Left ventricle myocardium inferior (tissue), 1 donor: Measurements from ENCODE around the gene BMP5. TPM values are rescaled to one million over a fixed set of nuclear protein-coding genes. Genes with fewer than 3 reads are reported as not detected.

Source experiments
- DNase-seq: peaks from one replicate; pipeline ENCODE4 v3.0.0-alpha.2; 2020
- H3K27ac ChIP-seq: fragments of 200-600 bp; replicated peaks from 2 replicates; pipeline ENCODE4 v1.8.0; 2021
- H3K27me3 ChIP-seq: fragments of 200-600 bp; 2 replicates; pipeline ENCODE4 v1.8.0; 2021; ENCODE audit warnings: low read depth
- H3K36me3 ChIP-seq: fragments of 200-600 bp; 2 replicates; pipeline ENCODE4 v1.8.0; 2021
- H3K4me1 ChIP-seq: fragments of 200-600 bp; 2 replicates; pipeline ENCODE4 v1.8.0; 2021
- H3K4me3 ChIP-seq: fragments of 200-600 bp; 2 replicates; pipeline ENCODE4 v1.8.0; 2021; ENCODE audit warnings: mild to moderate bottlenecking, moderate library complexity
- H3K9me3 ChIP-seq: fragments of 200-600 bp; replicated peaks from 2 replicates; pipeline ENCODE4 v1.8.0; 2021
- intact Hi-C: fragments of 100-400 bp; cut with micrococcal nuclease; formaldehyde crosslinking; loops from one replicate; pipeline ENCODE4 v1.11.0; 2022
- total RNA-seq: library from RNA; stranded (reverse); fragmentation: NEBNext Ultra II Directional; extraction: Animal tissue kit (Norgen Biotek cat#: 25700); gene quantifications from one replicate; pipeline ENCODE4 v1.2.1, GENCODE V29; 2021
- TF ChIP-seq, protein P1 (sequence below): fragments of 200-600 bp; IDR thresholded peaks from 2 replicates; pipeline ENCODE4 v1.8.0; 2021; ENCODE audit warnings: antibody characterized with exemption, mild to moderate bottlenecking, borderline replicate concordance
- donor health status: DM: no; HTN: yes; CAD: no; lungs with severe emphysema.

The BMP5 gene
- total RNA-seq, 1 donor from 2014 or later = 0.93 TPM

DNA sequence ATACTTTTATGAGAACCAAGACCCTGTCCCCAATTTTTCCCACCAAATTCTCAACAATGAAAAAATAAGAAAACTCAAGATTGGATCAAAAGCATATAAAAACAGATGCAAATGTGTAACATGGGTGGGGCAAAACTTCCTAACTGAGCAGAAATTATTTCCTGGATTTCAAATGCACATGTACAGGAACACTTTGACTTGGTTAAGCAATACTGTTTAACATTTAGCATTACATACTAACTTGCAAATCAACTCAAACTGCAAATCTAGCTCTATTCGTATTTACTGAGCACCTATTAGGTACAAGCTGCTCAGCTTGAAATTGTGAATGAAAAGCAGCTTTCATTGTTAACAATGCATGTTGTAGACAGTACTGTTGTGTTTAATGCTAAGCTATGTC, 40.2 kb downstream of the BMP5 start:
- peaks cover 7% of the 10 kb centered on the region for H3K4me1 ChIP-seq
- no peak overlapping the region for H3K4me3 ChIP-seq
- DNase-seq = no peak
- H3K36me3 ChIP-seq = no peaks in the 10 kb centered on the region
- H3K27ac ChIP-seq = no peak overlapping the region
- TF ChIP-seq, protein P1, sequence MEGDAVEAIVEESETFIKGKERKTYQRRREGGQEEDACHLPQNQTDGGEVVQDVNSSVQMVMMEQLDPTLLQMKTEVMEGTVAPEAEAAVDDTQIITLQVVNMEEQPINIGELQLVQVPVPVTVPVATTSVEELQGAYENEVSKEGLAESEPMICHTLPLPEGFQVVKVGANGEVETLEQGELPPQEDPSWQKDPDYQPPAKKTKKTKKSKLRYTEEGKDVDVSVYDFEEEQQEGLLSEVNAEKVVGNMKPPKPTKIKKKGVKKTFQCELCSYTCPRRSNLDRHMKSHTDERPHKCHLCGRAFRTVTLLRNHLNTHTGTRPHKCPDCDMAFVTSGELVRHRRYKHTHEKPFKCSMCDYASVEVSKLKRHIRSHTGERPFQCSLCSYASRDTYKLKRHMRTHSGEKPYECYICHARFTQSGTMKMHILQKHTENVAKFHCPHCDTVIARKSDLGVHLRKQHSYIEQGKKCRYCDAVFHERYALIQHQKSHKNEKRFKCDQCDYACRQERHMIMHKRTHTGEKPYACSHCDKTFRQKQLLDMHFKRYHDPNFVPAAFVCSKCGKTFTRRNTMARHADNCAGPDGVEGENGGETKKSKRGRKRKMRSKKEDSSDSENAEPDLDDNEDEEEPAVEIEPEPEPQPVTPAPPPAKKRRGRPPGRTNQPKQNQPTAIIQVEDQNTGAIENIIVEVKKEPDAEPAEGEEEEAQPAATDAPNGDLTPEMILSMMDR = no peak
- H3K9me3 ChIP-seq = peaks cover 6% of the 10 kb centered on the region
- H3K27me3 ChIP-seq = no peaks in the 10 kb centered on the region
- intact Hi-C loops = no loop called here

DNA sequence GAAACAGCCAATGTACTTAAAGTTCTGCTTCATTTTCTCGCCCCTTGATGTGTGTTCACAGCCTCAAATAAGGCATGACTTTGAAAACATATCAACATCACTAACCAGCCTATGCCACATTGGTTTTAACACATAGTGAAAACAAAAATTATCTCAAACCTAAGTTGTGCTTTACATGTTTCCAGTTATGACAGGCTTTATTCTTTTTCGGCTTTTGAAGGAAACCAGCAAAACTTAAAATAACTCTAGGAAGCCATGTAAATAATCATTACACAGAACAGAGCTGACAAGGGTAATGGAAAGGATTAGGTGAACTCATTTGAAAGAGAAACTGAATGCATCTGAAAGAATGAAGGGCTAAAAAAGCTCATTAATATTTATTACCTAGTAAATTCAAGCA, 42.1 kb downstream of the BMP5 start:
- TF ChIP-seq, protein P1 = no peak
- peaks cover 7% of the 10 kb centered on the region for H3K4me1 ChIP-seq
- H3K9me3 ChIP-seq = peaks cover 6% of the 10 kb centered on the region
- no peaks in the 10 kb centered on the region for H3K27me3 ChIP-seq
- intact Hi-C loops = no loop called here
- no peak overlapping the region for H3K27ac ChIP-seq
- H3K36me3 ChIP-seq = no peaks in the 10 kb centered on the region
- no peak for DNase-seq
- no peak overlapping the region for H3K4me3 ChIP-seq

DNA sequence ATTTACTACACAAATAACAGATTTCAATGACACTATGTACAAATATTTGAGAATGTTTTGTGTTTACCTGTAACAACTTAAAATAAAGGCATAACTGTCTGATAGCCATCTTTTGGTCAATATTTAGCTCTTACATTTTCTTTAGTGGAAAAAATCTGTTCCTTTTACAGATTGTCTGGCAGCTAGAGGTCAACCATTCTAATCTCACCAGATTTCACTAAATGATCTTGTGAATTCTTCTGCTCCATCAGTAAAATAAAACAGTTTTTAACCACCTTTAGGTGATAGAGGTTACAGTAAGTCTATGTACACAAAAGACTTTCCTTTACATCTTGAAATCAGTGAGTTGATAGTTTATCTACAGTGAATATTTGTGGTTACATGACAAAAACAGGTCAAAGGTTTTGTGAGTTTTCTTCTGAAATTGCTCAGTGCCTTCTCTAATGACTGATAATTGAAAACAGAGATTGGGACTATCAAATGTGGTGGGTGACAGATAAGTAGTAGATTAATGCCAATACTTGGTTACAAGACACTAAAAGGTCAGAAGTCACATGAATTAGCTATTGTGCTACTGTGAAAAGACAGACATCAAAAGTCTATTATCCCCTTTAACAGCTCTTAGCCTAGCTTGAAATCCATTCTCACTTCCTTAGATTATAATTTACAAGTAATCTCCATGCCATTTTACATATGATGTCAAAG, 47.4 kb downstream of the BMP5 start:
- Histone ChIP-seq H3K4me1 (peaks cover 16% of the 10 kb centered on the region), H3K27ac (no peak overlapping the region), H3K4me3 (no peak overlapping the region), H3K36me3 (no peaks in the 10 kb centered on the region), H3K9me3 (no peaks in the 10 kb centered on the region), H3K27me3 (no peaks in the 10 kb centered on the region)
- TF ChIP-seq, protein P1 = no peak
- intact Hi-C loops = no loop called here
- no peak for DNase-seq

DNA sequence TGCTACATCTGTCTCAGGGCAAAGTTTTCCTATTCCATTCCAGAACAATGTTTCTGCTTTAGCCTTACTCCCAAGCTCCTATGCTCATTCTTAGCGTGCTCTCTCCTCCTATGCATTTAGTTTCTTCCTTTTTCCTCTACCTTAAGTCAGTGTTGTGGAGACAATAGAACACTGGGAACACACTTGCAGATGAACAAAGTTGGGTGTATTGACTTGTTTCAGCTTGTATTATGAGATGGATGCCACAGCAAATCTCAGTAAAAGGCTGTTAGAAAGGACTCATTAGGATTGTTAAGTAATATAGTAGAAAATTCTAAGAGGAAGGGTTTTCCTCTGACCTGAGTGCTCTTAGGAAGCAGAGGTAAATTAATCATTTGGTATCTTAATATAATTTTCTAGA, 48.4 kb downstream of the BMP5 start:
- no peaks in the 10 kb centered on the region for H3K36me3 ChIP-seq
- H3K9me3 ChIP-seq = no peaks in the 10 kb centered on the region
- no peaks in the 10 kb centered on the region for H3K27me3 ChIP-seq
- H3K27ac ChIP-seq = no peak overlapping the region
- no peak for DNase-seq
- TF ChIP-seq, protein P1 = no peak
- no peak overlapping the region for H3K4me3 ChIP-seq
- intact Hi-C loops = no loop called here
- H3K4me1 ChIP-seq = peaks cover 16% of the 10 kb centered on the region

DNA sequence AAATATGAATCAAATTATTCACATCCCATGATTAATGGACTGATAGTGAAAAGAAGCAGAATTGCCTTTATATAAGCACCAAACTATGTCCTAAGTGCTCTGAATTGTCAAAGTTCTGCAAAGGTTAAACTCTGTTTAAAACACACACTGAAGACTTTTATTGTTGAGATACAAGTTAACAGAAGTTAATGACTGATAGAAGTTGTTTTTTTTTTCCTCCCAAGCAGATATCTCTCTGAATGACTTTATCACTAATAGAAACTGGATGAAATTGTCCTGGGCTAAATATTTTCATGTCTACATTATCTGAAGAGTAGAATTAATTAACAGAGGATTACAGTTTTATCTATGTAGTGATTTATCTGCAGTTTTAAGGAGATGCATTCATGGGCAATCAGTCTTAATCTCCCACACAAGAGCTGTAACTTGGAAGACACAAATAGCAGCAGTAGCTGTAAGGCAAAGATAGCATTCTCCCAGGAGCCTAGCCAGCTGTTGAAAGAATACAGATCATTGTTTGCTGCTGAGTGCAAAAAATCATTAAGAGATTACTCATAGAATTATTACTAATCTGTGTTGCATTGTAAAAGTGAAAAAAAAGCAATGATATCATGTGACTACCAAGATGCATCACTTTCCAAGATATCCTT, 49.9 kb downstream of the BMP5 start:
- TF ChIP-seq, protein P1 = no peak
- H3K4me3 ChIP-seq = no peak overlapping the region
- no peaks in the 10 kb centered on the region for H3K9me3 ChIP-seq
- intact Hi-C loops = no loop called here
- no peaks in the 10 kb centered on the region for H3K27me3 ChIP-seq
- no peaks in the 10 kb centered on the region for H3K36me3 ChIP-seq
- peaks cover 16% of the 10 kb centered on the region for H3K4me1 ChIP-seq
- no peak for DNase-seq
- peak overlapping the region; percentile 14 for H3K27ac ChIP-seq
